HG02885 (cell line): ENCODE results near the gene NCLN.
A peak's percentile ranks its signal among the peaks of the same experiment; 100 is the strongest.
"Not testable (repeated sequence)": the region's sequence is repeated elsewhere in the genome, so short reads cannot be mapped to it uniquely, and the experiment has no call there.

Experiments used
- ATAC-seq: cut with Tn5 transposase; IDR thresholded peaks from one replicate; pipeline ENCODE4 v1.9.1; 2021; ENCODE audit warnings: mild to moderate bottlenecking; ENCODE audit not compliant: unreplicated experiment, poor library complexity

Gene NCLN

GRCh38 chr19:3185461-3186159 lies at the start of gene NCLN:
Gene NCLN, plus strand, starts transcription at chr19:3185930. Its CDS starts 101 bp downstream, at chr19:3186031.
- ATAC-seq: peak; percentile 79

- ATAC-seq: no peak
Measured at GRCh38 chr19:3135961-3136683, 49.6 kb upstream of the NCLN start, which contains the start of gene GNA15. Gene GNA15, plus strand, starts transcription at chr19:3136033. Its CDS starts 418 bp downstream, at chr19:3136451.

GRCh38 chr19:3136684-3137055 lies 49.1 kb upstream of the NCLN start:
- no peak for ATAC-seq

- no peak for ATAC-seq
Measured at GRCh38 chr19:3137119-3137518, 48.6 kb upstream of the NCLN start.

DNA sequence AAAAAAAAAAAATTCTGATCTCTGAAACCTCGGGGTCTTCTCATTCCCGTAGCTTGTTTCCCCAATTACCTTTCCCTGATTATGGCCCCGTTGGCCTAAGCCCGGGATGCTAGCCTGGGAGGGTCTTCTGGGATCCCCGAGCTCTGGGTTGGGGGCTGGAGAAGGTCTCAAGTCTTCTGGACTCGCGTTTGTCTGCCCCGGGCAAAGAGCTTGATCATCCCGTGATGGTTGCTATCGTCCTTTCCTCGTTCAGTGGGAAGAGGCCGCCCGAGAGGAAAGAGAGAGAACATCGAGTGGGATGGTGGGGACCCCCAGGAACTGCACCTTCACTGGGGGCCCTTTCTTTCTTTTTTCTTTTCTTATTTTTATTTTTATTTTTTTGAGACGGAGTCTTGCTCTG lies 47.5 kb upstream of the NCLN start:
- ATAC-seq: no peak

- ATAC-seq: no peak
Measured at GRCh38 chr19:3140667-3141038, 45.1 kb upstream of the NCLN start.

DNA sequence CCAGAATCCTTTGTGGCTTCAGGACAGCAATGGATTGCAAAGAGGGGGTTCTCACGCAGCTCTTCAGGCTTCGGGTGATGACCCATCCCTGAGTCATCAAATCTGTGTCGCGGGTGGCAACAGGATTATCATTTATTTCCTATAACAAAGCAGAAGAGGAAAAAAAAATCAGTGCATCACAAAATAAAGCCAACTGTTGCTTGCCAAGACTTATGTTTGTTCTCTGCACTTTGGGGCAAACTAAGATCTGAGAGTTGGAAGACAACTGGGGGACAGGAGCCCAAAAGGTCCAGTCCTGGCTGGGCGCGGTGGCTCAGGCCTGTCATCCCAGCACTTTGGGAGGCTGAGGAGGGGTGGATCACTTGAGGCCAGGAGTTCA lies 43.4 kb upstream of the NCLN start:
- no peak for ATAC-seq

DNA sequence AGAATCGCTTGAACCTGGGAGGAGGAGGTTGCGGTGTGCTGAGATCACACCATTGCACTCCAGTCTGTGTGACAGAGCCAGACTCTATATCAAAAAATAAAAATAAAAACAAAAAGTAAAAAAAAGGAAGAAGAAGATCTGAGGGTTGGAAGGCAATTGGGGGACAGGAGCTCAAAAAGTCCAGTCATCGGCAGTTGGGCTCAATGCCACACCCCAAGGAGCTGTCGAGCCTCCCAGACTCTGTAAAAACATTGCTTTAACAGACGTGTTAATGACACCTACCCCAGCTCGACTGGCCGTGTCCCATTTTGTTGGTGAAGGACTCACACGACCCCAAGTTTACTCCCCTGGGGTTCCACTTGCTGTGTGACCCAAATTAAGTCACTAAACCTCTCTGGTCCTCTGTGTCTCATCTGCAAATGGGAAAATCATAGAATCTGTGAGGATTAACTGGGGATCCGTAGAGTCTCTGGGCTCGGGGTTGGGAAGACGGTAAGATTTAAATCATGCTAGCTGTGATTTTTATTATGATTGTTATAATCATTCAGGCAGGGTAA lies 42.9 kb upstream of the NCLN start:
- no peak for ATAC-seq

DNA sequence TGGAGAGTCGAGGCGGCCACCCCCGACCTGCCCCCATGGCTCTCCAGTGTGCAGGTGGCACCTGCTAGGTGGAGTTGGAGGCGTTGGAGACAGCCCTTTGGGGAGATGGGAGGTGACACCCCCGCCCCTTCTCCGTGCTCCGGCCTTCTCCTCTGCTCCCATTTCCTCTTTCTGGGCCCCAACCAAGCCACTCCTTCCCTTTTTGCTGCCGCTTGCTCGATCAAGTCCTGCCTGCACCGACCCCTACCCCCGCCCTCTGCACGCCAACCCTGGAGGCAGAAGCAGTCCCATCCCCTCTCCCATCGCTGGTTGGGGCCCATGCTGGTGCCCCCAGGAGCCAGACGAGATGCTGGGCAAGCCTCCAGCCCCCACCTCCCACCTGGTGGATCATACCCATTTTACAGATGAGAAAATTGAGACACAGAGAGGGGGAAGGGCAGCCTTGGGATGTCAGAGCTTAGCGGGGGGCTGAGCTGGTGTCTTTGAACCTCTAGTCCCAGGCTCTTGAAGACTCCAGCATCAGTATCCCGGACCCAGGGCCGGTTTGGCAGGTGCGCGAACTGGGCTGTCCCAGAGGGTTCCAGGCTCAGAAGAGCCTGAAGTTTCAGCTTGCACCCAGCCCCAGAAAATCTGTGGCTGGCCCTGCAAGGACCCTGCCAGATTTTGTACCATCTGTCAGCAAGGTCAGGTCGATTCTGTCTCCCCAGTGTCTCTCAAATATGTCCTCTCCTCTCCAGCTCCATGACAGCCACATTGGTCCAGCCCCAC lies 39.6 kb upstream of the NCLN start:
- ATAC-seq: no peak

DNA sequence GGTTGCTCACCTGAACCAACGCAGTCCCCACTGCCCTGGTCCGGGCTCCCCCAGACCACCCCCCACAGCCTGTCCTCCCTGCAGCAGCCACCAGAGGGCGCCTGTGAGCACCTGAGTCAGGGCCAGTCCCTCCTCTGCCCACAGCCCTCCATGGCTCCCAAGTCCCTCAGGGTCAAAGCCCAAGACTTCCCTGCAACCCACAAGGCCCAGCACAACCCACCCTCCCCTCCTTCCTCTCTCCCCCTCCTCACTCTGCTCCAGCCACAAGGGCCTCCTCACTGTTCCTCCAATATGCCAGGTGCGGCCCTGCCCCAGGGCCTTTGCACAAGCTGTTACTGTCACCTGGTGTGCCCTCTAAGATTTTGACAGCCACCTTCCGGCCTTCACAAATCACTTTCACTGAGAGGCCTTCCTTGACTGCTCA lies 39.0 kb upstream of the NCLN start:
- no peak for ATAC-seq

DNA sequence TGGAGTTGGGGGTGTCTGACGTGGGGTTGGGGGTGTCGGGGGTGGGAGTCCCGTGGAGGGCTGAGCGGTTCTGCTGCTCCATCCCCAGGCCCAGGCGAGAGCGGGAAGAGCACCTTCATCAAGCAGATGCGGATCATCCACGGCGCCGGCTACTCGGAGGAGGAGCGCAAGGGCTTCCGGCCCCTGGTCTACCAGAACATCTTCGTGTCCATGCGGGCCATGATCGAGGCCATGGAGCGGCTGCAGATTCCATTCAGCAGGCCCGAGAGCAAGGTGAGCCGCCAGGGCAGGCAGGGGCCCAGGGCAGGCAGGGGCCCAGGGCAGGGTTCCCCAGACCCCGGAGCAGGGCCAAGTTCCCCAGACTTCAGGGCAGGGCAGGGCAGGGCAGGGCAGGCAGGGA lies 37.2 kb upstream of the NCLN start:
- ATAC-seq: no peak

DNA sequence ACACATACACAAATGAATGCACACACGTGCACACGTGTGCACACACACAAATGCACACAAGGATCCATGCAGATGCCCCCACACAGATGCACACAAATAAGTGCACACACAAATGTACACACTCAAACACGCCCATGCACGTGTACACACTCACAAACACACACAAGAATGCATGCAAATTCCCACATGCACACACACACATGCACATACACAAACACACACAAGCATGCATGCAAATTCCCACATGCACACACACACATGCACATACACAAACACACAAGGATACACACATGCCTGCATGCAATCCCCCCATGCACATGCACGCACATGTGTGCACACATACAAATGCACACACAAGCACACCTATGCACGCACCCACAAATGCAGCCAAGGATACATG lies 36.6 kb upstream of the NCLN start:
- ATAC-seq: no peak

DNA sequence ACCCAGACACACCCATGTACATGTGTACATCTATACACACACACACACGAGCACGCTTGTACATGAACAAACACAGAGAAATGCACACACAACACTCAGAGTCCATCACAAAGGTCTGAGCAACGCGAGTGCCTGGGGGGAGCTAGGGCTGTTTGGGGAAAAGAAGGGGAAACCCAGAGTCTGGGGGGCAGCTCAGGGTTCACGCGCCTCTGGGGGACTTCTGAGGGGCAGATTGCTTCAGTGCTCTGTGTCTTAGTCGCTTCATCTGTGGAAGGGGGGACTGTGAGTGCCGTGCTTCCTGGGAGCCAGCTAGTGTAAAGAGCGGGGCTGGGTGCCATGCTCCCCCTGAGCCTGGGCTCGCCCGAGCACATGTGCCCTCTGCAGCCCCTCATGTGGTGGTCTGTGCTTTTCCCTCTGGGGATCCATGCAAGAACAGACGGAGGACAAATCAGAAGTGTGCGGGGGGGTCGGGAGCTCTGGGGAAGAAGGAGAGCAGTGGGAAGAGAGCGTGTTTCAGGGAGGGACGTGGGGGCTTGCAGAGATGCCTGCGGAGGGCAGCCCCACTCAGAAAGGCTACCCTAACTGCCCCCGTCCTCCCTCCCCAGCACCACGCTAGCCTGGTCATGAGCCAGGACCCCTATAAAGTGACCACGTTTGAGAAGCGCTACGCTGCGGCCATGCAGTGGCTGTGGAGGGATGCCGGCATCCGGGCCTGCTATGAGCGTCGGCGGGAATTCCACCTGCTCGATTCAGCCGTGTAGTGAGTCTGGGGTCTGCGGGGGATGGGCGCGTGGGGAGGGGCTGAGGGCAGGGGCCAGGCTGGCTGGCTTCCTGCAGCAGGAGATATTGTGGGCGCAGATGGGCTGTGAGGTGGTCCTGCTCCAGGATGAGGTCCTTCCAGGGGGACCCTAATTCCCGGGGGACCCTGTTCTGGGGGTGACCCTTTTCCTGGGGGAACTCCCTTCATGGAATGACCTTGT lies 35.9 kb upstream of the NCLN start:
- ATAC-seq: no peak

- ATAC-seq: no peak
Measured at GRCh38 chr19:3150739-3151329, 34.9 kb upstream of the NCLN start.

DNA sequence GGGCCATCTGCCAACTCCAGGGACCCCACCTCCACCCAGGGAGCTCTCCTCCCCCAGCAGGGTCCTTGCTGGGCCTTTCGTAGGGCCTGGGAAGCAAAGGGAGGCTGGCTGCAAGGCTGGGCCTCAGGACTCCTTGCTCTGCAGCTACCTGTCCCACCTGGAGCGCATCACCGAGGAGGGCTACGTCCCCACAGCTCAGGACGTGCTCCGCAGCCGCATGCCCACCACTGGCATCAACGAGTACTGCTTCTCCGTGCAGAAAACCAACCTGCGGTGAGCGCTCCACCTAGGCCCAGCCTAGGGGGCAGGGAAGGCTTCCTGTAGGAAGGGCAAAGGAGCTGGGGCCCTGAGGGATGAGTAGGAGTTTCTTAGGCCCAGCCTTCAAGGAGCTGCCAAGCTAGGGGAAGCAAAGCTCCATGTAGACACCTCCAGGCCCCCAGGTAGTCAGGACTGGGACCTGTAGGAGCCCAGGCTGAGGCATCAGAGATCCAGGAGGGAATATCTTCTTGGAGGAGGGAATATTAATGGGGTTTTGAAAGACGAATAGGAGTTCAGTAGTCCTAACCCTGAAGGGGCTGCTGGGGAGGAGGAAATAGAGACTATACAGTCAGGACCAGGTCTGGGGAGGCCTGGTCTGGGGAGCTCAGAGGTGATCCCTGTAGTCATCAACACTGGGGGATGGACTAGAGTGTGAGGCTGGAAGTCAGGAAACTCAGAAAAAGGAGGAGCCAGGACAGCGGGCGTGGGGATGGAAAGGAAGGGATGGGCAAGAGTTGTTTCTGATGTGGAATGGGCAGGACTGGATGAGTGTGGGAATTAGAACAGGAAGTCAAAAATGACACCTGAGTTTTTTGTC lies 33.9 kb upstream of the NCLN start:
- ATAC-seq: no peak

GRCh38 chr19:3152419-3152780 lies 33.3 kb upstream of the NCLN start:
- ATAC-seq: no peak

DNA sequence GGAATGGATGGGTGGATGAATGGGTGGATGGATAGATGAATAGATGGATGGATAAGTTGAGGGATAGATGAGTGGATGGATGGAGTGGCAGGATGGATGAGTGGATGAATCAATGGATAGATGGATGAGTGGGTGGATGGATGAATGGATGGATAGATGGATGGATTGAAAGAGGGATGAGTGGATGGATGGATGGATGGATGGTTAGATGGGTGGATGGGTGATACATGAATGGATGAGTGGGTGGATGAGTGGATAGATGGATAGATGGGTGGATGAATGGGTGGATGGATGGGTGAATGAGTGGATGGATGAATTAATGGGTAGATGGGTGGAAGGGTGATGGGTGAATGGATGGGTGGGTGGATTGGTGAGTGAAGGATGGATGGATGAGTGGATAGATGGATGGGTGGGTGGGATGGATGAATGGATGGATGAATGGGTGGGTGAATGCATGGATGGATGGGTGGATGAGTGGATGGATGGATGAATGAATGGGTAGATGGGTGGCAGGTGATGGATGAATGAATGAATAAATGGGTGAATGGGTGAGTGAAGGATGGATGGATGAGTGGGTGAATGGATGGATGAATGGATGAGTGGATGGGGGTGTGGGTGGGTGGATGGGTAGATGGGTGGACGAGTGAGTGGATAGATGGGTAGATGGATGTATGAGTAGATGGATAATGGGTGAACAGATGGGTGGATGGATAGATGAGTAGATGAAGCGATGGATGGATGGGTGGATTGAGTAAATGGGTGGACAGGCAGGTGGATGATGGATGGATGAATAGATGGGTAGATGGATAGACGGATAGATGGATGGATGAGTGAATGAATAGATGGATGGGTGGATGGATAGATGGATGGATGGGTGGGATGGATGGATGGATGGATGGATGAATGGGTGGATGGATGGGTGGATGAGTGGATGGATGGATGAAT lies 32.2 kb upstream of the NCLN start:
- no peak for ATAC-seq

DNA sequence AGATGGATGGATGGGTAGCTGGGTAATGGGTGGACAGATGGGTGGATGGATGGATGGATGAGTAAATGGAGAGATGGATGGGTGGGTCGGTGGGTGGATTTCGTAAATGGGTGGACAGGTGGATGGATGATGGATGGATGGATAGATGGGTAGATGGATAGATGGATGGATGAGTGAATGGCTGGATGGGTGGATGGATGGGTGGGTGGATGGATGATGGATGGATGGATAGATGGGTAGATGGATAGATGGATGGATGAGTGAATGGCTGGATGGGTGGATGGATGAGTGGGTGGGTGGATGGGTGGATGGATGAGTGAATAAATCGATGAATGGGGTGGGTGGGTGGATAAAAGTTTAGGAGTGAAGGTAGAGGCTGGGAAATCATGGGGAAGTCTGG lies 31.3 kb upstream of the NCLN start:
- ATAC-seq: not testable (repeated sequence)
